GM12878 (cell line): Measurements from ENCODE around the gene TBX4. TPM values are rescaled to one million over a fixed set of nuclear protein-coding genes. Genes with fewer than 3 reads are reported as not detected.

Experiments used
- ATAC-seq: fragments of 200-7000 bp; cut with Tn5 transposase; 3 replicates; pipeline ENCODE4 v1.9.1; 2020; ENCODE audit warnings: mild to moderate bottlenecking, moderate library complexity
- BruUV-seq: library from RNA; stranded (reverse); fragments of 400-500 nt; replicated peaks from 2 replicates; lab custom pipeline; 2021; lab: Mats Ljungman, UMichigan
- CTCF ChIA-PET: fragments of 300-600 bp; sonication (Branson Sonifier 250); formaldehyde crosslinking; extraction: SDS; loops from one replicate; lab custom pipeline; 2021; ENCODE audit warnings: inconsistent platforms; lab: Yijun Ruan, JAX
- POLR2A ChIA-PET: fragments of 350-600 bp; formaldehyde crosslinking; extraction: SDS; loops from one replicate; lab custom pipeline; 2021; ENCODE audit warnings: inconsistent platforms; lab: Charles Lee
- RAD21 ChIA-PET: fragments of 300-600 bp; sonication (Branson Sonifier 250); formaldehyde crosslinking; loops from one replicate; lab custom pipeline; 2023; ENCODE audit warnings: antibody characterized with exemption; ENCODE audit not compliant: unreplicated experiment; lab: Charles Lee
- SMC1A ChIA-PET: fragments of 300-600 bp; sonication (Branson Sonifier 250); formaldehyde crosslinking; loops from one replicate; lab custom pipeline; 2023; ENCODE audit not compliant: unreplicated experiment, uncharacterized antibody; lab: Charles Lee
- DNase-seq: peaks from one replicate; pipeline ENCODE4 v3.0.0-alpha.2; 2011; ENCODE audit warnings: low read depth, low spot score
- FAIRE-seq: peaks from 3 replicates; lab custom pipeline; 2011; peaks lifted over from hg19 to GRCh38; lab: Jason Lieb, UNC
- H2AFZ ChIP-seq: 2 replicates; pipeline ENCODE4 v1.6.0; 2011; ENCODE audit warnings: low read depth, low read length, control low read depth; ENCODE audit not compliant: control insufficient read depth
- H3K27ac ChIP-seq: 2 replicates; pipeline ENCODE4 v1.5.1; 2011; ENCODE audit warnings: control low read depth; ENCODE audit not compliant: control insufficient read depth, insufficient read depth
- H3K27me3 ChIP-seq, 2 experiments: replicated peaks in 1 of 2; 2 replicates each; pipeline versions ENCODE4 v1.6.0 to v1.6.1; 2011; ENCODE audit warnings: low read length in 1 of 2; ENCODE audit not compliant: control insufficient read depth in 2 of 2, insufficient read depth in 2 of 2
- H3K36me3 ChIP-seq, 2 experiments: 2 replicates each; pipeline ENCODE4 v1.5.1; 2011; ENCODE audit warnings: low read length in 1 of 2; ENCODE audit not compliant: control insufficient read depth in 2 of 2, insufficient read depth in 2 of 2
- H3K4me1 ChIP-seq: 2 replicates; pipeline ENCODE4 v1.6.1; 2011; ENCODE audit warnings: mild to moderate bottlenecking, low read length, moderate library complexity, mixed read lengths; ENCODE audit not compliant: control insufficient read depth, insufficient read depth
- H3K4me2 ChIP-seq: 2 replicates; pipeline ENCODE4 v1.6.0; 2011; ENCODE audit warnings: control low read depth; ENCODE audit not compliant: control insufficient read depth, insufficient read depth
- H3K4me3 ChIP-seq: fragments of 200-600 bp; sonication (generic); 2 replicates; pipeline ENCODE4 v1.5.1; 2016
- H3K79me2 ChIP-seq: 2 replicates; pipeline ENCODE4 v1.6.0; 2011; ENCODE audit warnings: low read length; ENCODE audit not compliant: control insufficient read depth, insufficient read depth
- H3K9ac ChIP-seq: 2 replicates; pipeline ENCODE4 v1.8.0; 2011; ENCODE audit warnings: low read length, control low read depth, mixed read lengths; ENCODE audit not compliant: control insufficient read depth, insufficient read depth
- H3K9me3 ChIP-seq: replicated peaks from 3 replicates; pipeline ENCODE4 v1.5.1; 2011; ENCODE audit warnings: mild to moderate bottlenecking, low read length; ENCODE audit not compliant: control insufficient read depth, insufficient read depth
- H4K20me1 ChIP-seq: 2 replicates; pipeline ENCODE4 v1.6.0; 2011; ENCODE audit not compliant: control insufficient read depth, insufficient read depth
- ETV6 ChIP-seq, 2 experiments: fragments of 450-650 bp in 1 of 2; IDR thresholded peaks in 1 of 2; conservative IDR thresholded peaks in 1 of 2; 2 replicates each; pipeline ENCODE4 v1.6.1; 2014; ENCODE audit warnings: antibody characterized with exemption in 1 of 2, borderline replicate concordance in 1 of 2, low read depth in 1 of 2, mild to moderate bottlenecking in 1 of 2, moderate library complexity in 1 of 2
- HDAC6 ChIP-seq: fragments of 200-600 bp; sonication (generic); IDR thresholded peaks from one replicate; pipeline ENCODE4 v1.8.0; 2017; ENCODE audit warnings: antibody characterized with exemption; ENCODE audit not compliant: unreplicated experiment
- HDGF ChIP-seq: fragments of 450-650 bp; IDR thresholded peaks from 2 replicates; pipeline ENCODE4 v1.6.1; 2016; ENCODE audit warnings: antibody characterized with exemption
- KAT2A ChIP-seq: conservative IDR thresholded peaks from 2 replicates; pipeline ENCODE4 v1.6.1; 2011; ENCODE audit warnings: low read depth, low read length; ENCODE audit not compliant: control insufficient read depth
- LARP7 ChIP-seq: fragments of 450-650 bp; IDR thresholded peaks from 2 replicates; pipeline ENCODE4 v1.6.1; 2017; ENCODE audit warnings: mild to moderate bottlenecking
- NBN ChIP-seq: fragments of 450-650 bp; IDR thresholded peaks from 2 replicates; pipeline ENCODE4 v1.6.1; 2016
- NFIC ChIP-seq: IDR thresholded peaks from 2 replicates; pipeline ENCODE4 v1.6.1; 2012; ENCODE audit warnings: low read depth, mild to moderate bottlenecking, inconsistent platforms, low read length, moderate library complexity
- NFXL1 ChIP-seq: fragments of 450-650 bp; IDR thresholded peaks from 2 replicates; pipeline ENCODE4 v1.6.1; 2017; ENCODE audit warnings: antibody characterized with exemption, mild to moderate bottlenecking, borderline replicate concordance
- NFYB ChIP-seq: IDR thresholded peaks from 2 replicates; pipeline ENCODE4 v1.6.1; 2011; ENCODE audit warnings: low read depth, mild to moderate bottlenecking, low read length, improper control_type of control experiment, moderate library complexity; ENCODE audit not compliant: insufficient read depth
- RELA ChIP-seq: fragments of 450-650 bp; IDR thresholded peaks from 2 replicates; pipeline ENCODE4 v1.8.0; 2014; ENCODE audit warnings: borderline replicate concordance; ENCODE audit not compliant: partially characterized antibody
- STAT3 ChIP-seq: IDR thresholded peaks from 2 replicates; pipeline ENCODE4 v1.6.1; 2011; ENCODE audit warnings: low read depth, low read length, improper control_type of control experiment
- WGBS: methylation state at CpG from one replicate; pipeline ENCODE4 v1.1.6; 2016; ENCODE audit warnings: low lambda C conversion rate; ENCODE audit not compliant: insufficient replicate concordance, insufficient coverage; ENCODE audit errors: missing lambda C conversion rate; 5-methylcytosine and 5-hydroxymethylcytosine counted together
- in situ Hi-C: fragments of 300-500 bp; cut with MboI; formaldehyde crosslinking; loops from 9 replicates; pipeline ENCODE4 v1.14.3; 2018; ENCODE audit warnings: mixed read lengths
- intact Hi-C: fragments of 100-400 bp; cut with micrococcal nuclease; formaldehyde crosslinking; loops from one replicate; pipeline ENCODE4 v1.14.2; 2022; ENCODE audit not compliant: unreplicated experiment
- polyA plus RNA-seq, 11 experiments: library from polyadenylated mRNA; depleted of rRNA in 4 of 11; unstranded in 6 of 11; stranded (reverse) in 5 of 11; fragments of >200 nt; fragmentation: Nextera tagmentation in 4 of 11; fragmentation: Illumina TruSeq in 1 of 11; extraction: Ambion mirVana in 4 of 11; extraction: Trizol in 1 of 11; gene quantifications; 1 replicate in 1 of 11; 2 replicates in 10 of 11; pipeline versions ENCODE4 v1.2.1 to v1.2.3, GENCODE V29; 2011 to 2016; ENCODE audit warnings: inconsistent platforms in 2 of 11, missing spikeins in 2 of 11, low read depth in 1 of 11
- total RNA-seq, 4 experiments: library from RNA; depleted of rRNA in 3 of 4; stranded (reverse); fragments of >200 nt in 3 of 4; fragmentation: Illumina TruSeq in 1 of 4; extraction: Trizol in 1 of 4; gene quantifications; 2 replicates each; pipeline versions ENCODE4 v1.2.1 to v1.2.3, GENCODE V29; 2013 to 2021
- TF ChIP-seq, protein P1 (sequence below): fragments of 450-650 bp; IDR thresholded peaks from 2 replicates; pipeline ENCODE4 v1.6.1; 2018; ENCODE audit warnings: mild to moderate bottlenecking, low read depth, moderate library complexity; ENCODE audit not compliant: partially characterized antibody
- TF ChIP-seq, protein P2 (sequence below): fragments of 450-650 bp; formaldehyde crosslinking; IDR thresholded peaks from 2 replicates; pipeline ENCODE4 v1.5.0; 2022; ENCODE audit warnings: mild to moderate bottlenecking, missing genetic modification characterization
- TF ChIP-seq, protein P3 (sequence below): IDR thresholded peaks from 2 replicates; pipeline ENCODE4 v1.6.1; 2012; ENCODE audit warnings: mild to moderate bottlenecking, low read depth, low read length

TBX4 gene
- total and polyA plus RNA-seq, 10 of the 15 experiments (the other 5 are each of a cell fraction or from before 2014, with no cell fraction given), result 0.01 TPM; not detected in 9

DNA sequence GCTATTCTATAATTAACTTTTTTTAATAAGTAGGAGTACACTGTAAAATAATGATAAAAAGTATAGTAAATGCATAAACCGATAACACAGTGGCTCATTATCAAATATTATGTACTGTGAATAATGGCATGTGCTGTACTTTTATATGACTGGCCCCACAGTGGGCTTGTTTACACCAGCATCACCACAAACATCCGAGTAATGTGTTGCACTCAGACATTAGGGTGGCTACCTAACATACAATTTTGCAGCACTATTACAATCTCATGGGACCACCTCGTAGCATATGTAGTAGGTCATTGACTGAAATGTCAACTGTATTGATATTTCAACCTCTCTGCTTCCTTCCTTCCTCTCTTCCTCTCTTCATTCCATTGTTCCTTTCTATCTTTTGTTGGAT, 51.7 kb downstream of the TBX4 start (continued):
- TF ChIP-seq, protein P1, sequence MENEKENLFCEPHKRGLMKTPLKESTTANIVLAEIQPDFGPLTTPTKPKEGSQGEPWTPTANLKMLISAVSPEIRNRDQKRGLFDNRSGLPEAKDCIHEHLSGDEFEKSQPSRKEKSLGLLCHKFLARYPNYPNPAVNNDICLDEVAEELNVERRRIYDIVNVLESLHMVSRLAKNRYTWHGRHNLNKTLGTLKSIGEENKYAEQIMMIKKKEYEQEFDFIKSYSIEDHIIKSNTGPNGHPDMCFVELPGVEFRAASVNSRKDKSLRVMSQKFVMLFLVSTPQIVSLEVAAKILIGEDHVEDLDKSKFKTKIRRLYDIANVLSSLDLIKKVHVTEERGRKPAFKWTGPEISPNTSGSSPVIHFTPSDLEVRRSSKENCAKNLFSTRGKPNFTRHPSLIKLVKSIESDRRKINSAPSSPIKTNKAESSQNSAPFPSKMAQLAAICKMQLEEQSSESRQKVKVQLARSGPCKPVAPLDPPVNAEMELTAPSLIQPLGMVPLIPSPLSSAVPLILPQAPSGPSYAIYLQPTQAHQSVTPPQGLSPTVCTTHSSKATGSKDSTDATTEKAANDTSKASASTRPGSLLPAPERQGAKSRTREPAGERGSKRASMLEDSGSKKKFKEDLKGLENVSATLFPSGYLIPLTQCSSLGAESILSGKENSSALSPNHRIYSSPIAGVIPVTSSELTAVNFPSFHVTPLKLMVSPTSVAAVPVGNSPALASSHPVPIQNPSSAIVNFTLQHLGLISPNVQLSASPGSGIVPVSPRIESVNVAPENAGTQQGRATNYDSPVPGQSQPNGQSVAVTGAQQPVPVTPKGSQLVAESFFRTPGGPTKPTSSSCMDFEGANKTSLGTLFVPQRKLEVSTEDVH, result no peak
- TF ChIP-seq NFYB (no peak), NBN (no peak), NFIC (no peak), HDAC6 (no peak), LARP7 (no peak)
- TF ChIP-seq, protein P2, sequence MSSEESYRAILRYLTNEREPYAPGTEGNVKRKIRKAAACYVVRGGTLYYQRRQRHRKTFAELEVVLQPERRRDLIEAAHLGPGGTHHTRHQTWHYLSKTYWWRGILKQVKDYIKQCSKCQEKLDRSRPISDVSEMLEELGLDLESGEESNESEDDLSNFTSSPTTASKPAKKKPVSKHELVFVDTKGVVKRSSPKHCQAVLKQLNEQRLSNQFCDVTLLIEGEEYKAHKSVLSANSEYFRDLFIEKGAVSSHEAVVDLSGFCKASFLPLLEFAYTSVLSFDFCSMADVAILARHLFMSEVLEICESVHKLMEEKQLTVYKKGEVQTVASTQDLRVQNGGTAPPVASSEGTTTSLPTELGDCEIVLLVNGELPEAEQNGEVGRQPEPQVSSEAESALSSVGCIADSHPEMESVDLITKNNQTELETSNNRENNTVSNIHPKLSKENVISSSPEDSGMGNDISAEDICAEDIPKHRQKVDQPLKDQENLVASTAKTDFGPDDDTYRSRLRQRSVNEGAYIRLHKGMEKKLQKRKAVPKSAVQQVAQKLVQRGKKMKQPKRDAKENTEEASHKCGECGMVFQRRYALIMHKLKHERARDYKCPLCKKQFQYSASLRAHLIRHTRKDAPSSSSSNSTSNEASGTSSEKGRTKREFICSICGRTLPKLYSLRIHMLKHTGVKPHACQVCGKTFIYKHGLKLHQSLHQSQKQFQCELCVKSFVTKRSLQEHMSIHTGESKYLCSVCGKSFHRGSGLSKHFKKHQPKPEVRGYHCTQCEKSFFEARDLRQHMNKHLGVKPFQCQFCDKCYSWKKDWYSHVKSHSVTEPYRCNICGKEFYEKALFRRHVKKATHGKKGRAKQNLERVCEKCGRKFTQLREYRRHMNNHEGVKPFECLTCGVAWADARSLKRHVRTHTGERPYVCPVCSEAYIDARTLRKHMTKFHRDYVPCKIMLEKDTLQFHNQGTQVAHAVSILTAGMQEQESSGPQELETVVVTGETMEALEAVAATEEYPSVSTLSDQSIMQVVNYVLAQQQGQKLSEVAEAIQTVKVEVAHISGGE (CRISPR knock-in tag), result no peak

DNA sequence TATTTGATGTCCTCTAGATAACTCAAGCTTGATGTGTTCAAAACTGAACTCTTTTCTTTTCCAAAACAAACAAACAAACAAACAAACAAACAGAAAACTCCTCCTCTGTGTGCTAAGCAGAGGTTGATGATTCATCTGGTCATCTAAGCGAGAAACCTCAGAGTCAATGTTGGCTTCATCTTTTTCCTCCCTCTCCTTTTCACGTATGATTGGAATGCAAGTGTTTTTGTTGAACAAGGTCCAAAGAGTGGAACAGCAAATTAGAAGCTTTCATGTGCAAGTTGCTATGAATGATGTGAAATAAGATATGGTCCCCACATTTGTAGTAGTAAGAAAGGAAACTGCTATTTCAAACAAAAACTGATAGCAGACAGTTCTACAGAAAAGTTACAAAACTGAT, 52.5 kb downstream of the TBX4 start:
- H3K9ac ChIP-seq, result no peak overlapping the region
- no peak overlapping the region for H3K4me3 ChIP-seq
- no peak overlapping the region for H2AFZ ChIP-seq
- H3K9me3 ChIP-seq, result no peaks in the 10 kb centered on the region
- intact Hi-C loops, result no loop called here
- POLR2A ChIA-PET, result no interaction called here
- in situ Hi-C loops, result no loop called here
- TF ChIP-seq KAT2A (no peak), NFXL1 (0 out of 2 replicates have a peak, but pooled peaks have one; percentile 81), ETV6 (conservative IDR thresholded peaks at IDR 0.05 in 1 of 2, IDR thresholded peaks at IDR 0.05 in 1 of 2; ENCODE audit: borderline replicate concordance in 1 of 2, low read depth in 1 of 2) (peak in 1 of 2 experiments; percentile 50; a peak in 1 of 4 replicates), HDGF (no peak), RELA (no peak), STAT3 (no peak), HDAC6 (no peak)
- TF ChIP-seq, protein P3, sequence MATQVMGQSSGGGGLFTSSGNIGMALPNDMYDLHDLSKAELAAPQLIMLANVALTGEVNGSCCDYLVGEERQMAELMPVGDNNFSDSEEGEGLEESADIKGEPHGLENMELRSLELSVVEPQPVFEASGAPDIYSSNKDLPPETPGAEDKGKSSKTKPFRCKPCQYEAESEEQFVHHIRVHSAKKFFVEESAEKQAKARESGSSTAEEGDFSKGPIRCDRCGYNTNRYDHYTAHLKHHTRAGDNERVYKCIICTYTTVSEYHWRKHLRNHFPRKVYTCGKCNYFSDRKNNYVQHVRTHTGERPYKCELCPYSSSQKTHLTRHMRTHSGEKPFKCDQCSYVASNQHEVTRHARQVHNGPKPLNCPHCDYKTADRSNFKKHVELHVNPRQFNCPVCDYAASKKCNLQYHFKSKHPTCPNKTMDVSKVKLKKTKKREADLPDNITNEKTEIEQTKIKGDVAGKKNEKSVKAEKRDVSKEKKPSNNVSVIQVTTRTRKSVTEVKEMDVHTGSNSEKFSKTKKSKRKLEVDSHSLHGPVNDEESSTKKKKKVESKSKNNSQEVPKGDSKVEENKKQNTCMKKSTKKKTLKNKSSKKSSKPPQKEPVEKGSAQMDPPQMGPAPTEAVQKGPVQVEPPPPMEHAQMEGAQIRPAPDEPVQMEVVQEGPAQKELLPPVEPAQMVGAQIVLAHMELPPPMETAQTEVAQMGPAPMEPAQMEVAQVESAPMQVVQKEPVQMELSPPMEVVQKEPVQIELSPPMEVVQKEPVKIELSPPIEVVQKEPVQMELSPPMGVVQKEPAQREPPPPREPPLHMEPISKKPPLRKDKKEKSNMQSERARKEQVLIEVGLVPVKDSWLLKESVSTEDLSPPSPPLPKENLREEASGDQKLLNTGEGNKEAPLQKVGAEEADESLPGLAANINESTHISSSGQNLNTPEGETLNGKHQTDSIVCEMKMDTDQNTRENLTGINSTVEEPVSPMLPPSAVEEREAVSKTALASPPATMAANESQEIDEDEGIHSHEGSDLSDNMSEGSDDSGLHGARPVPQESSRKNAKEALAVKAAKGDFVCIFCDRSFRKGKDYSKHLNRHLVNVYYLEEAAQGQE, result no peak
- TF ChIP-seq, all 136 proteins: peak for 2
- CTCF ChIA-PET, result no interaction called here
- SMC1A ChIA-PET, result interaction anchor here (0.6 kb wide), 1 partner anchor 391 kb away, joined by 3 read pairs; no protein-coding TSS in a partner anchor
- H3K27ac ChIP-seq, result no peak overlapping the region
- no peaks in the 10 kb centered on the region for H3K79me2 ChIP-seq
- no peaks in the 10 kb centered on the region for H3K36me3 ChIP-seq
- H3K4me2 ChIP-seq, result no peak overlapping the region
- ATAC-seq (no peak), DNase-seq (no peak), FAIRE-seq (no peak)
- no peaks in the 10 kb centered on the region for H4K20me1 ChIP-seq
- no TSS peak for BruUV-seq
- H3K27me3 ChIP-seq, result no peaks in the 10 kb centered on the region; a peak in 2 of 4 replicates
- no peaks in the 10 kb centered on the region for H3K4me1 ChIP-seq
- RAD21 ChIA-PET, result no interaction called here
- 22% methylated on average over 2 of the region's 2 CpGs for WGBS
